ENCODE measurements around the gene DEPDC5.

DEPDC5 gene

DNA sequence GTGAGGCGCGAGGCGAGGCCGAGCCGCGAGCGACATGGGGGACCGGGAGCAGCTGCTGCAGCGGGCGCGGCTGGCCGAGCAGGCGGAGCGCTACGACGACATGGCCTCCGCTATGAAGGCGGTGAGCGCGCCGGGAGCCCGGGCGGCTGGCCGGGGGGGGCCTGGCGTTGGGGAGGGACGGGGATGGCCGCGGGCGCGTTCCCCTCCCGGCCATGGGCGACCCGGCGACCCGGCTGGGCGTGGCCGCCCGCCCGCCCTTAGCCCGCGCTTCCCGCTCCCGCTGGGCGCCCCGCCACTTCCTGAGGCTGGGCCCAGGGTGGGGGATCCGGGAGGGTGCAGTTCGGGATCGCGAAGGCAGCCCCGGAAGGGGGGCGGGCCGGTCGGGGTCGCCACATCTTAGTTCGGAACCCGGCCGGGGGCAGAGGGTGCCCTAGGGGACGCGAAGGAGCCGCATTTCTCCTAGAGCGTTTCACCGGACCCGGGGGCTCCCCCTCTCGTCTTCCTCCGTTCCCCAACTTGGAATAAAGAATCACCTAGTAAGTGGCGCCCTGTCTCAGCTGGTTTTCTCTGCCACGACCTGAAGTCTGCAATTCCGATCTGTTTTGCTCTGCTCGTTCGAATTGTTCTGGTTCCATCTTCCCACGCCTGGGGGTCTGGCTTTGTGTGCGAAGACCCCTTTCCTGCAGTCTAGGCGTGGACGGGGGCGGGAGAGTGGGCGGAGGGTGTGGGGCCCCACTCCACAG is 191.1 kb downstream of the DEPDC5 start:
- in situ Hi-C loops (cut with MboI; ENCODE audit: low sequenced_read_pairs) = no loop called here

DNA sequence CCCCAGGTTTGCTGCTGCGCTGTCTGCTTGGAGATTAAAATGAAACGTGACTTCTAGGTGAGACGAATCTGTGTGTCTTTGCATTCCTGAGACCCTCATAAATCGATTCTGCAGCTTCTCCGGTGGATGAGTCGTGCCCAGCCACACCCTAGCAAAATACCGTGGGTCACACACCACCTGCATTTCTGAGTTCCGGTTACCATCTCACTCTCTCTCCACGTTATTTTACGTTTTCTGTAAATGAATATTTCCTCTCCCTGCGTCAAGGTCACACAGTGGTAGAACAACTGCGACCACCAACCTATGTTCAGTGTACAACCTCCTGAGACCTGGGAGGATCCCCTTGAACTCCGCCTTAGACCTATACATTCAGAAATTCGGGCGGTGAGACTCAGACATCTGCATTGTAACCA is 191.6 kb downstream of the DEPDC5 start:
- in situ Hi-C loops (cut with MboI; ENCODE audit: low sequenced_read_pairs) = no loop called here

DNA sequence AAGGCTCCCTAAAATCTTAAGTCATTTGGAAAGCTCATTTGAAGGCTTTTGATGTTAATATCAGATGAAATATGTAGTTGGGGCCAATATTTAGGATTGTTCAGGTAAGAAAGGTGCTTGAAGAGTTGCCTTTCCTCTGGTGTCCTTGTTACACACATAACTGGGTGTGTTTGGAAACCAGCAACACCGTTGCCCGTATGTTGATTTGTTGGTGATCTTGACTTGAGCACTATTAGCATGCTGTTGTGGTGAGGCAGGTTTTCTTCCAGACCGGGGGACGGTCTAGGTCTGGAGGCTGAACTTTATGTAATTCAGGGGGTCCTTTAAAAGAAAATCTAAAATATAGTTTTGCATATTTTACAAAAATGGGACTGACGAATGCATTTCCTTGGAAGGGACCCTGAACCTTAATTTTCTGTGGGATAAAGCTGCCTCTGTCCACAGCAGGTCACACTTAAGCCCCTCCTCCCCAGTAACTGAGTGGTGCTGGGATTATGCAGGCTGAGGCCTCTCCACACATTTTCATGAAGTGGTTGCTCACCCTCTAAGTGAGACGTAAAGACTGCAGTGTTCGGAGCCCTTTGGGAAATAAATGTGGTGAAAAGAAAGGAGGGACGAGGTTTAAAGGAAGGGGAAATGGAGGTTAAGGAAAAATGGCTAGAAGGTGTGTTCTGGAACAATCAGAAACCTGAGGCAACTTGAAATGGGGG is 192.3 kb downstream of the DEPDC5 start:
- in situ Hi-C loops (cut with MboI; ENCODE audit: low sequenced_read_pairs) = no loop called here

DNA sequence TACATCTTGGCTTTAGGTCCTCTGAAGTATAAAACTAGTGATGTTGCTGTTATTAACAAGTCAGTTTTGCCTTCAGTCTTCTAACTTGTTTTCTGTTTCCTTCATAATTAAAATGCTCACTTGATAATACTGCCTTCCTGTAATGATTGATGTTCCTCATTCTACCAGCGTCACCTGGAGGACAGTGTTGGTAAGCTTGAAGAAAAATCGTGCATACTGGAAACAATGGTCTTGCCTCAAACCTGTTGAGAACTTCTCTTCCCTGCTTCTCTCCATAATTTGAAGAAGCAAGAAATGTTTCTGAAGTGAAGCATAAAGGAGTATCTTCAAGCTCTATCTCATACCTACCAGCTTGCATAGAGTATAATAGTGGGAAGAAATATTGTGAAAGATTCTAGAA is 193.5 kb downstream of the DEPDC5 start:
- in situ Hi-C loops (cut with MboI; ENCODE audit: low sequenced_read_pairs) = no loop called here

DNA sequence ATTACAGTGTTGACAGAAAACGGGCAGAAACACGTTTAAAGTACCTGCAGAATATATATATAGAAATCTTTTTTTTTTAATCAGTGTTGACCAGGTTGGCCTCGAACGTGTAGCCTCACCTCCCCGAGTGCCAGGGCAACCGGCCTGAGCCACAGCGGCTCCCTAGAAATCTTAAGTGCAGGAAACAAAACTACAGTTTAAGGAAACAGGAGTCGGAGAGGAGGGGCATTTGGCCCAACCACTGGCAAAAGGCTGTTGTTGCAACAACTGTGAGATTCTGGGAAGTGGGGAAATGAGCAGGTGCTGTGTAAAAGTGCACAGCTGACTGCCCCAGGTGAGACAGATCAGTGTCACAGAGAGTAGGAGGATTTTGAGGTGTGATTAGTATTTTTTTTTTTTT is 194.2 kb downstream of the DEPDC5 start:
- in situ Hi-C loops (cut with MboI; ENCODE audit: low sequenced_read_pairs) = no loop called here

DNA sequence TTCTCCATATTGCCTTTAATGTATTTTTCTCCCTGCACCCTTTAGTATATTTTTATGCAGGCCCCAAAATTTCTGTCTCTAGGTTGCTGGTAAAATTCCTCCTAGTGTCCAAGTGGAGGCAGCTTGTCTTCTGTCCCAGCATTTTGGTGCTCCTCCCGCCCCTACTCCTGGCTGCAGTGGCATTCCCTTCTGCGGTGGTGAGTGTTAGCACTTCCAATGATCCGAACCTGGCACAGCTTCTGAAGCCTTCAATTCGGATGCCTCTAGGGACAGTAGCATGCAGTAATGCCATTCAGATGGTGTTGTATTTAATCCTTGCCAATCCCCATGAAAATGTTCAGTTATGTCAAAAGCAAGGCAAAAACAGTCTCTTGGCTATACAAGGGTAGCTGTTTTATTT is 196.4 kb downstream of the DEPDC5 start:
- in situ Hi-C loops (cut with MboI; ENCODE audit: low sequenced_read_pairs) = no loop called here

DNA sequence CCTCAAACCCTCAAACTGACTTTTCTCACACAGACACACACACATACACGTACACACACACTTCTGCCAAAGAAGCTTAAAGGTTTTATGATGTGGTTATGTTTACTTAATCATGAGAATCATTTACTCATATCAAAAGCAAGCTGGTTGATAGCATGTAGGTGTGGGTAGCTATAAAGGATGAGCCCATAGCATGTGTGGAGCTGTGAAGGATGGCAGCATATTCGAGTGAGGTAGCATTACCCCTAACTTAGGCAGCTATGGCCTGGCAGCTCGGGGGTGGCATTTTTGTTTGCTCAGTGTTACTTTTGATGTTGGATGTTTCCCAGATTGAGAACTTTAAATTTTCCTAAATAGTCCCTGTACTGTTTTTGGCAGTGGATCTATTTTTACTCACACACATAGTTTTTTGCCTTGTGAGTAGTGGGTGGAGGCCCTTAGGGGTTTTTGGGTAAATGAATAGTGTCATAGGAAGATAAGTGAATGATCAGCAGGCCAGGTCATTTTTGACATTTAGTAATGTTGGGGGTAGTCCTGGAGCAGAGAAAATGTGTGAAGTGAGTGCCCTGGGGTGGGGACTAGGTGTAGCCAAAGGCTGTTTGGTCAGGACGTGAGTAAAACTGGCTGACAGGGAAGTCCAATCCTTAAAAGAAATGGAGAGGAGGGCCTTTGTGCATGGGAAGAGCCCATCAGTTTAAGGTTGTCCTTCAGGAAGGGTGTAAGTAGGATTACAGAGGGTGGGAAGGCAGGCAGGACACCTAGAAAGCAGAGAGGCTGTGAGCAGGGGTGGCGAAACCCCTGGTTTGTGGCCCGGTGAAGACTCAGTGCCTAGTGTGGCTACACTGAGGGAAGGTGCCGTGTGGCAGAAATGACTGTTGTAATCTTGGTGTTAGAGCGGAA is 197.6 kb downstream of the DEPDC5 start:
- in situ Hi-C loops (cut with MboI; ENCODE audit: low sequenced_read_pairs) = no loop called here

DNA sequence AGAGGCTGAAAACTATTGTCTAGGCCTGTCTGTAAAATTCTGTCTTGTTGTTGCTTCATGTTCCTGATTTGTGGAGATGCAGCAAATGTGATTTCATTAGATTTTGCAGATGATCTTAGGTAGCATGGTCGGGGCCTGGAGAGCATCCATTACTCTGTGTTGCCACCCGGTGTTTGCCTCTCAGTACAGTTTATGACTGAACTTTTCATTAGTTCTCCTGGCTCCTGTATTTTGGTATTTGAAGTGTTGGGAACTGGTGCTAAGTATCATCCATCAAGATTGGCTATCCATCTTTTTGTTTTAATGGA is 198.2 kb downstream of the DEPDC5 start:
- in situ Hi-C loops (cut with MboI; ENCODE audit: low sequenced_read_pairs) = no loop called here

DNA sequence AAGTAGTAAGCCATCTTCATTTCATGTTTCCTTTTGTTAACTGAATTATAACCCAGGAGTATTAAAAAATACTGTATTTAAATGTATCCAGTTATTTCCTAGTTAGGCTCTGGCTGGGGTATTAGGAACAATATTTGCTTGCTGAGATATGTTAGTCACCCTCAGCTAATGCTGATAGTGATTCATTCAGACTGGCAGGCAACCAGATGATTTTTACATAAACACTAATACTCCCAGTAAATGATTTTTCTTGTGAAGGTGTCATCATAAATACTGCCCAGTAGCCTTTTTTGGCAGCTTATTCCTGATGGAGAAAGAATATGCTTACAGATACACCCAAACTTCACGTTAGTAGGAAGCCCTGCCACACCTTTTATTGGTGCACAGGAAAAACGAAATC is 198.7 kb downstream of the DEPDC5 start:
- in situ Hi-C loops (cut with MboI; ENCODE audit: low sequenced_read_pairs) = no loop called here

DNA sequence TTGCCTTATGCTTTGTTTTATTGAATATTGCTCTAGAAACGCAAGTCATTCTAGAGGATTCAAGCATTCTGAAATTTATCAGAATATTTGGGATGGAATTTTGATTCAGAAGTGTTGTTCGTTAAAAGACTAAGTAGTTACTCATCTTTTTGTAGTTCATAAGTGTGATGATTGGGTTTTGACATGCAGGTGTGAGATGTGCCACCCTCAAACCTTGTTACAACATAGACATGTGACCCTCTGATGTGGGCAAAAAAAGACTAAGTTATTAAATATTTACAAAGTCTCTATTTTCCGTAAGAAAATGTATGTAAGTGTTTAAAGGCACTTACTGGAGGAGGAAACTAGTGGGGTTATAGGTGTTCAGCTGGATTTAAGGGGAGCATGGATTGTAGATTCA is 199.4 kb downstream of the DEPDC5 start:
- in situ Hi-C loops (cut with MboI; ENCODE audit: low sequenced_read_pairs) = no loop called here

DNA sequence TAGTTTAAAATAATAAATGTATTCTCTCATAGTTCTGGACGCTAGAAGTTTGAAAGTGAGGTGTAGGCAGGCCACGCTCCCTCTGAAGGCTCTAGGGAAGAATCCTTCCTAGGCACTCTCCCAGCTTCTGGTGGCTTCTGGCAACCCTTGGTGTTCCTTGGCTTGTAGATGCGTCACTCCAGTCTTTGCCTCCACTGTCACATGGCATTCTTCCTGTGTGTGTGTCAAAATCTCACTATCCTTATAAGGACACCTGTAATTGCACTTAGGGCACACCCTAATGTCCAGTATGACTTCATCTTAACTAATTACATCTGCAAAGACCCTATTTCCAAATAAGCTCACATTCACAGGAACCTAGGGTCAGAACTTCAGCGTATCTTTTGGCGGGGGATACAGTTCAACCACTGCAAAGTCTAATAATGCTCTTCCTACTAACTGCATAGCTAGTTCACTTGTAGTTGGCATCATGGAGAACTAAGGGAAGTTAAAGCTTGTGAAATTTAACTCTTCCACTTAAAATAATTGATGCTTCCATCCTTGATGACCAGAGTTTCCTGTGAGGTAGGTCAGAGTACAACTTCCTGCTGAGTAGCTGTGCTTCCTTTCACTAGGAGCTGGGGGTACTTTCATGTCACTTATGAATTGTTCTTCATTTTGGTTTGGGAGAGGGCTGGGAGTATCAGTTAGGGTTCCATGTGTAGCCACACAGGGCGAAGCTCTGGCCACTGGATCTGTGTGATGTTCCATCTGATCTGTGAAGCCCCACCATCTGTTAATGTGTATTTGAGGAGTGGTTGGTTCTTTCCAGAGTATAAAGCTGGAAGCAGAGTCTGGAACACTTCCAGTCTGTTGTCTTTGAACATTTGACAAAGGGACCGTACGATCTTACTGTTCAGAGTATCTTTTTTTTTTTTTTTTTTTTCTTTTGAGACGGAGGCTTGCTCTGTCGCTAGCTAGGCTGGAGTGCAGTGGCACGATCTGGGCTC is 201.0 kb downstream of the DEPDC5 start:
- in situ Hi-C loops (cut with MboI; ENCODE audit: low sequenced_read_pairs) = loop anchor here (5.0 kb wide), 1 partner anchor 288 kb away; no protein-coding TSS in a partner anchor

DNA sequence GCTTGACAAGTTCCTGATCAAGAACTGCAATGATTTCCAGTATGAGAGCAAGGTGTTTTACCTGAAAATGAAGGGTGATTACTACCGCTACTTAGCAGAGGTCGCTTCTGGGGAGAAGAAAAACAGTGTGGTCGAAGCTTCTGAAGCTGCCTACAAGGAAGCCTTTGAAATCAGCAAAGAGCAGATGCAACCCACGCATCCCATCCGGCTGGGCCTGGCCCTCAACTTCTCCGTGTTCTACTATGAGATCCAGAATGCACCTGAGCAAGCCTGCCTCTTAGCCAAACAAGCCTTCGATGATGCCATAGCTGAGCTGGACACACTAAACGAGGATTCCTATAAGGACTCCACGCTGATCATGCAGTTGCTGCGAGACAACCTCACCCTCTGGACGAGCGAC is 202.5 kb downstream of the DEPDC5 start:
- in situ Hi-C loops (cut with MboI; ENCODE audit: low sequenced_read_pairs) = loop anchor here (5.0 kb wide), 1 partner anchor 289 kb away; no protein-coding TSS in a partner anchor
